Measurements from ENCODE around the gene FAM78A.

FAM78A gene

DNA sequence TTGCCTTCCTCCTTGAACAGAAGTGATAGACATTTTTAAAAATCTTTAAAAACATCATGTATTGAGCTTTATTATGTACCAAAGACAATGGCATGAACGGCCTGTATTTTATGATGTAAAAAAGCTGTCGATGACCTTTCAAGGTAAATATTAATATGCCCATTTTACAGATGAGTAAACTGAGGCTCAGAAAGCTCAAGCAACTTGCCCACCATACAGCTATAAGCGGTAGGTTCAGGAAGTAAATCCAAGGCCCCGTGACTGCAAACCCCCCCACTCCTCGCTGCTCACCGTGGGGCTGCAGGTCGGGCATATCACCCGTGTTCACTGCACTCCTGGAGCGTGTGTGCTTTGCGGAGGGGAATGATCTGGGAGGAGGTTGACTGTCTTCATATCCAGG lies 16.6 kb upstream of the FAM78A start:
- Histone ChIP-seq H3K4me3 (ENCODE audit: insufficient read depth, low read length, poor library complexity, severe bottlenecking) (no peak overlapping the region), H3K27me3 (ENCODE audit: low read length) (no peaks in the 10 kb centered on the region), H3K9me3 (ENCODE audit: insufficient read depth, low read length) (no peaks in the 10 kb centered on the region), H4K20me1 (ENCODE audit: low read depth, low read length) (no peaks in the 10 kb centered on the region), H3K9me2 (replicated peaks; ENCODE audit: insufficient read depth, low read length) (no peaks in the 10 kb centered on the region), H3F3A (ENCODE audit: insufficient read depth) (no peaks in the 10 kb centered on the region), H3K4me2 (ENCODE audit: low read depth, low read length, poor library complexity, severe bottlenecking) (no peak overlapping the region), H3K9ac (ENCODE audit: low read length) (no peak overlapping the region), H3K79me2 (ENCODE audit: insufficient read depth, low read length) (no peaks in the 10 kb centered on the region), H3K27ac (ENCODE audit: low read depth, low read length) (no peak overlapping the region), H2AFZ (ENCODE audit: low read depth, low read length, severe bottlenecking) (no peak overlapping the region), H3K36me3 (ENCODE audit: low read length) (no peaks in the 10 kb centered on the region)
- TF ChIP-seq, protein P1, sequence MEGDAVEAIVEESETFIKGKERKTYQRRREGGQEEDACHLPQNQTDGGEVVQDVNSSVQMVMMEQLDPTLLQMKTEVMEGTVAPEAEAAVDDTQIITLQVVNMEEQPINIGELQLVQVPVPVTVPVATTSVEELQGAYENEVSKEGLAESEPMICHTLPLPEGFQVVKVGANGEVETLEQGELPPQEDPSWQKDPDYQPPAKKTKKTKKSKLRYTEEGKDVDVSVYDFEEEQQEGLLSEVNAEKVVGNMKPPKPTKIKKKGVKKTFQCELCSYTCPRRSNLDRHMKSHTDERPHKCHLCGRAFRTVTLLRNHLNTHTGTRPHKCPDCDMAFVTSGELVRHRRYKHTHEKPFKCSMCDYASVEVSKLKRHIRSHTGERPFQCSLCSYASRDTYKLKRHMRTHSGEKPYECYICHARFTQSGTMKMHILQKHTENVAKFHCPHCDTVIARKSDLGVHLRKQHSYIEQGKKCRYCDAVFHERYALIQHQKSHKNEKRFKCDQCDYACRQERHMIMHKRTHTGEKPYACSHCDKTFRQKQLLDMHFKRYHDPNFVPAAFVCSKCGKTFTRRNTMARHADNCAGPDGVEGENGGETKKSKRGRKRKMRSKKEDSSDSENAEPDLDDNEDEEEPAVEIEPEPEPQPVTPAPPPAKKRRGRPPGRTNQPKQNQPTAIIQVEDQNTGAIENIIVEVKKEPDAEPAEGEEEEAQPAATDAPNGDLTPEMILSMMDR (IDR thresholded peaks at IDR 0.05; ENCODE audit: insufficient read depth, low read length, poor library complexity, severe bottlenecking), result no peak
- TF ChIP-seq EZH2phosphoT487 (conservative IDR thresholded peaks at IDR 0.05; ENCODE audit: low read length), result no peak

DNA sequence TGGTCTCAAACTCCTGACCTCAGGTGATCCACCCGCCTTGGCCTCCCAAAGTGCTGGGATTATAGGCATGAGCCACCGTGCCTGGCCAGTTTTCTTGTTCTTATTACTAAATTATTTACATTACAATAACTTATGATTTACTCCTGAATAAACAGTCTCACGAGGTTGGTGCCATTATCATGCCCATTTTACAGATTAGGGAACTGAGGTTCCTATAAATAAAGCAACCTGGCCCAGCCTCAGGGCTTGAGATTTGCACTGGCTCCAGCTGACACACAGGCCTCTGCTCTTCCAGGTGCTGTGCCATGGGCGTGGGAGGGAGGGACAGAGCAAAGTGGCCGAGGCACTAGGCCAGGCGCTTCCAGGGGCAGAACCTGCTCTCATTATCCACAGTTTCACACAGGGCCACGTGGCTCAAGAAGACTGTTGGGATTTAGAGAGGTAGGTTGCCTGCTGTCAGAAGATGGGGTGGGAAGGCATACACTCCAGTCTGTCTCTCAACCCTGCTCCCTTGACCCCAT lies 15.5 kb upstream of the FAM78A start:
- Histone ChIP-seq H2AFZ (ENCODE audit: low read depth, low read length, severe bottlenecking) (no peak overlapping the region), H3K9ac (ENCODE audit: low read length) (no peak overlapping the region), H3K4me2 (ENCODE audit: low read depth, low read length, poor library complexity, severe bottlenecking) (no peak overlapping the region), H3K27ac (ENCODE audit: low read depth, low read length) (no peak overlapping the region), H3K9me3 (ENCODE audit: insufficient read depth, low read length) (no peaks in the 10 kb centered on the region), H3K27me3 (ENCODE audit: low read length) (no peaks in the 10 kb centered on the region), H4K20me1 (ENCODE audit: low read depth, low read length) (no peaks in the 10 kb centered on the region), H3F3A (ENCODE audit: insufficient read depth) (no peaks in the 10 kb centered on the region), H3K9me2 (replicated peaks; ENCODE audit: insufficient read depth, low read length) (no peaks in the 10 kb centered on the region), H3K79me2 (ENCODE audit: insufficient read depth, low read length) (no peaks in the 10 kb centered on the region), H3K36me3 (ENCODE audit: low read length) (no peaks in the 10 kb centered on the region), H3K4me3 (ENCODE audit: insufficient read depth, low read length, poor library complexity, severe bottlenecking) (no peak overlapping the region)
- TF ChIP-seq EZH2phosphoT487 (conservative IDR thresholded peaks at IDR 0.05; ENCODE audit: low read length), result no peak
- TF ChIP-seq, protein P1 (IDR thresholded peaks at IDR 0.05; ENCODE audit: insufficient read depth, low read length, poor library complexity, severe bottlenecking), result no peak

DNA sequence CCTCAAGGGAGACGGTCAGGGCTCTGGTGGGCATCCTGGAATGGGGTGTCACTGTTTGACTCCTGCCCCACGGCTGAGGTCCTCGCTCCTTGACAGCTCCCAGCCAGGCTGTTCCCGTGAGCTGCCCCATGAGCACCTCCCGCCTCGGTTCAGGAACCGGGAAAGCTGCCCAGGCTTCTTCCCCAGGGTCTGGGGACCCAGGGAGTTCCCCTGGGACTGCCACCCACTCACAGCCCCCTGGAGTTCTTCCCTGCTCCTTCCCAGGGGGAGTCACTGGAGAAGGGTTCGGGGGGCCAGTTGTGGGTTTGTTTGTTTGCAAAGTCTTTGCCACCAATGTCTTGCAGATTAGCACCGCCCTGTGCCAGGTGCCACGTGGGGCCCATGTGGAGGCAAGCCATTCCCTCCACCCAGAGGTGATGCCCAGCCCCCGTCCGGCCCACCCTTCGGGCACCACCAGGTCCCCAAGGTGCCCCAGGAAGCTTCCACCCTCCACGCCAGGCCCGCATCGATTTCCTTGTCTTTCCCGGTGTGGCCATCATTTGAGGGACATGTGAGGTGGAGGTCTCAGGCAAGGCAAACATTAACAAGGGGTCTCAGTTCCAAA lies 14.6 kb upstream of the FAM78A start:
- no peak for TF ChIP-seq EZH2phosphoT487 (conservative IDR thresholded peaks at IDR 0.05; ENCODE audit: low read length)
- TF ChIP-seq, protein P1 (IDR thresholded peaks at IDR 0.05; ENCODE audit: insufficient read depth, low read length, poor library complexity, severe bottlenecking), result no peak
- H3K36me3 ChIP-seq (ENCODE audit: low read length), result no peaks in the 10 kb centered on the region
- no peaks in the 10 kb centered on the region for H3K79me2 ChIP-seq (ENCODE audit: insufficient read depth, low read length)
- no peaks in the 10 kb centered on the region for H3F3A ChIP-seq (ENCODE audit: insufficient read depth)
- H3K4me3 ChIP-seq (ENCODE audit: insufficient read depth, low read length, poor library complexity, severe bottlenecking), result no peak overlapping the region
- no peaks in the 10 kb centered on the region for H3K9me2 ChIP-seq (replicated peaks; ENCODE audit: insufficient read depth, low read length)
- no peak overlapping the region for H3K4me2 ChIP-seq (ENCODE audit: low read depth, low read length, poor library complexity, severe bottlenecking)
- H3K27ac ChIP-seq (ENCODE audit: low read depth, low read length), result no peak overlapping the region
- no peaks in the 10 kb centered on the region for H4K20me1 ChIP-seq (ENCODE audit: low read depth, low read length)
- H3K9ac ChIP-seq (ENCODE audit: low read length), result no peak overlapping the region
- no peaks in the 10 kb centered on the region for H3K27me3 ChIP-seq (ENCODE audit: low read length)
- H2AFZ ChIP-seq (ENCODE audit: low read depth, low read length, severe bottlenecking), result no peak overlapping the region
- H3K9me3 ChIP-seq (ENCODE audit: insufficient read depth, low read length), result no peaks in the 10 kb centered on the region
